HCT116 (cell line): ENCODE data around the gene DCTN5. TPM values are rescaled to one million over a fixed set of nuclear protein-coding genes. Genes with fewer than 3 reads are reported as not detected.

ENCODE experiments used
- ATAC-seq: fragments of 200-7000 bp; cut with Tn5 transposase; 2 replicates; pipeline ENCODE4 v1.9.1; 2020; ENCODE audit warnings: mild to moderate bottlenecking, moderate library complexity
- BruUV-seq: library from RNA; stranded (reverse); fragments of 400-500 nt; replicated peaks from 2 replicates; lab custom pipeline; 2021; lab: Mats Ljungman, UMichigan
- CTCF ChIA-PET: fragments of 300-600 bp; sonication (Branson Sonifier 250); formaldehyde crosslinking; loops from one replicate; lab custom pipeline; 2021; ENCODE audit warnings: antibody characterized with exemption; lab: Charles Lee
- POLR2A ChIA-PET: fragments of 300-600, 350-600 bp; sonication (Branson Sonifier 250); formaldehyde crosslinking; loops from one replicate; lab custom pipeline; 2021; ENCODE audit warnings: antibody characterized with exemption; lab: Charles Lee
- RAD21 ChIA-PET, 2 experiments: fragments of 300-600 bp; sonication (Branson Sonifier 250); formaldehyde crosslinking; loops; one replicate each; lab custom pipeline; 2023; ENCODE audit warnings: low total read pairs in 2 of 2; ENCODE audit not compliant: uncharacterized antibody in 2 of 2, unreplicated experiment in 2 of 2, low non-redundant PET in 1 of 2; lab: Charles Lee
- DNase-seq: peaks from one replicate; pipeline ENCODE4 v3.0.0-alpha.2; 2010; ENCODE audit warnings: low read depth, low spot score
- H2AFZ ChIP-seq: fragments of 200-600 bp; shearing (Covaris generic), sonication (generic); 2 replicates; pipeline ENCODE4 v1.6.1; 2017; ENCODE audit warnings: low read depth, mixed run types, mixed read lengths, antibody characterized with exemption, low read length; ENCODE audit not compliant: poor library complexity, severe bottlenecking
- H3K27ac ChIP-seq: 2 replicates; pipeline ENCODE4 v1.5.1; 2012; ENCODE audit warnings: low read depth, low read length
- H3K27me3 ChIP-seq: fragments of 200-600 bp; sonication (generic); 2 replicates; pipeline ENCODE4 v1.6.1; 2016; ENCODE audit warnings: mixed run types, low read length, mixed read lengths; ENCODE audit not compliant: insufficient read depth
- H3K36me3 ChIP-seq, 2 experiments: fragments of 200-500 bp in 1 of 2; fragments of 200-600 bp in 1 of 2; sonication (Bioruptor generic) in 1 of 2; sonication (generic) in 1 of 2; 2 replicates each; pipeline versions ENCODE4 v1.5.1 to v1.6.1; 2014 to 2016; ENCODE audit warnings: low read length in 2 of 2, inconsistent platforms in 1 of 2, mixed read lengths in 1 of 2, mixed run types in 1 of 2; ENCODE audit not compliant: insufficient read depth in 2 of 2, control insufficient read depth in 1 of 2
- H3K4me1 ChIP-seq, 2 experiments: fragments of 200-600 bp in 1 of 2; sonication (generic) in 1 of 2; 2 replicates each; pipeline versions ENCODE4 v1.5.1 to v1.6.1; 2012 to 2017; ENCODE audit warnings: low read length in 2 of 2, inconsistent platforms in 1 of 2, mild to moderate bottlenecking in 1 of 2, mixed read lengths in 1 of 2, mixed run types in 1 of 2, moderate library complexity in 1 of 2; ENCODE audit not compliant: insufficient read depth in 2 of 2, control insufficient read depth in 1 of 2
- H3K4me2 ChIP-seq: fragments of 200-600 bp; sonication (generic); 2 replicates; pipeline ENCODE4 v1.6.1; 2017; ENCODE audit warnings: mixed run types, low read length, mixed read lengths
- H3K4me3 ChIP-seq, 2 experiments: fragments of 200-600 bp in 1 of 2; sonication (generic) in 1 of 2; replicated peaks in 1 of 2; 2 replicates each; pipeline ENCODE4 v1.5.1; 2011 to 2016; ENCODE audit warnings: low read length in 2 of 2, control low read depth in 1 of 2, low read depth in 1 of 2, mild to moderate bottlenecking in 1 of 2, mixed read lengths in 1 of 2, mixed run types in 1 of 2
- H3K79me2 ChIP-seq: fragments of 200-600 bp; sonication (generic); 2 replicates; pipeline ENCODE4 v1.6.1; 2017; ENCODE audit warnings: mild to moderate bottlenecking, mixed run types, low read length, moderate library complexity, mixed read lengths; ENCODE audit not compliant: insufficient read depth
- H3K9ac ChIP-seq: fragments of 200-600 bp; sonication (generic); 2 replicates; pipeline ENCODE4 v1.6.1; 2016; ENCODE audit warnings: low read length, mixed read lengths
- H3K9me2 ChIP-seq: fragments of 200-600 bp; sonication (generic), shearing (Covaris generic); 2 replicates; pipeline ENCODE4 v1.6.1; 2017; ENCODE audit warnings: mixed run types, mild to moderate bottlenecking, moderate library complexity; ENCODE audit not compliant: insufficient read depth
- H3K9me3 ChIP-seq, 2 experiments: fragments of 200-500 bp in 1 of 2; fragments of 200-600 bp in 1 of 2; sonication (Bioruptor generic) in 1 of 2; sonication (generic) in 1 of 2; 2 replicates each; pipeline ENCODE4 v1.6.1; 2014 to 2017; ENCODE audit warnings: low read length in 2 of 2, mixed read lengths in 2 of 2, inconsistent platforms in 1 of 2, low read depth in 1 of 2, mild to moderate bottlenecking in 1 of 2, mixed run types in 1 of 2, moderate library complexity in 1 of 2; ENCODE audit not compliant: control insufficient read depth in 1 of 2, insufficient read depth in 1 of 2
- H4K20me1 ChIP-seq: fragments of 200-600 bp; sonication (generic), shearing (Covaris generic); 2 replicates; pipeline ENCODE4 v1.6.1; 2017; ENCODE audit warnings: mixed run types, mild to moderate bottlenecking, moderate library complexity; ENCODE audit not compliant: insufficient read depth
- CEBPB ChIP-seq: IDR thresholded peaks from 2 replicates; pipeline ENCODE4 v1.6.1; 2012; ENCODE audit warnings: low read depth
- EGR1 ChIP-seq: IDR thresholded peaks from 2 replicates; pipeline ENCODE4 v1.6.1; 2012; ENCODE audit warnings: low read depth
- ELF1 ChIP-seq: IDR thresholded peaks from 2 replicates; pipeline ENCODE4 v1.6.1; 2012; ENCODE audit warnings: low read depth, borderline replicate concordance
- EZH2 ChIP-seq: fragments of 200-600 bp; sonication (generic); IDR thresholded peaks from 2 replicates; pipeline ENCODE4 v1.6.1; 2017; ENCODE audit warnings: antibody characterized with exemption, mixed run types
- EZH2phosphoT487 ChIP-seq: fragments of 200-600 bp; IDR thresholded peaks from 2 replicates; pipeline ENCODE4 v1.6.1; 2018; ENCODE audit warnings: antibody characterized with exemption, borderline replicate concordance
- FOSL1 ChIP-seq: IDR thresholded peaks from 2 replicates; pipeline ENCODE4 v1.6.1; 2012; ENCODE audit warnings: low read depth
- MAX ChIP-seq: IDR thresholded peaks from 2 replicates; pipeline ENCODE4 v1.6.1; 2012
- POLR2A ChIP-seq: IDR thresholded peaks from 2 replicates; pipeline ENCODE4 v1.7.0; 2011; ENCODE audit warnings: borderline replicate concordance; ENCODE audit not compliant: insufficient read depth, insufficient read length; ENCODE audit errors: extremely low read depth
- RAD21 ChIP-seq: IDR thresholded peaks from 2 replicates; pipeline ENCODE4 v1.6.1; 2012; ENCODE audit warnings: low read depth, mild to moderate bottlenecking
- REST ChIP-seq: IDR thresholded peaks from 2 replicates; pipeline ENCODE4 v1.6.1; 2012; ENCODE audit warnings: low read depth
- SIN3A ChIP-seq: IDR thresholded peaks from 2 replicates; pipeline ENCODE4 v1.6.1; 2012; ENCODE audit warnings: low read depth
- SP1 ChIP-seq: IDR thresholded peaks from 2 replicates; pipeline ENCODE4 v1.6.1; 2012; ENCODE audit warnings: low read depth
- SRF ChIP-seq: IDR thresholded peaks from 2 replicates; pipeline ENCODE4 v1.6.1; 2012; ENCODE audit warnings: low read depth
- YY1 ChIP-seq: IDR thresholded peaks from 2 replicates; pipeline ENCODE4 v1.6.1; 2011; ENCODE audit warnings: low read length, low read depth, moderate library complexity, mild to moderate bottlenecking; ENCODE audit not compliant: insufficient replicate concordance; ENCODE audit errors: extremely low read depth
- ZFX ChIP-seq: fragments of 450-650 bp; IDR thresholded peaks from 2 replicates; pipeline ENCODE4 v1.6.1; 2017
- ZNF274 ChIP-seq: fragments of 200-500 bp; sonication (Bioruptor generic); IDR thresholded peaks from 2 replicates; pipeline ENCODE4 v1.6.1; 2014; ENCODE audit warnings: mild to moderate bottlenecking, low read depth, low read length, inconsistent platforms
- intact Hi-C: fragments of 100-400 bp; cut with micrococcal nuclease; formaldehyde crosslinking; loops from 2 replicates; pipeline ENCODE4 v1.10.0; 2022
- total RNA-seq: library from RNA; stranded (reverse); gene quantifications from one replicate; pipeline ENCODE4 v1.2.1, GENCODE V29; 2021; ENCODE audit not compliant: unreplicated experiment
- TF ChIP-seq, protein P1 (sequence below): IDR thresholded peaks from 2 replicates; pipeline ENCODE4 v1.6.1; 2012
- TF ChIP-seq, protein P2 (sequence below), 3 experiments: fragments of 200-600 bp in 1 of 3; sonication (generic) in 1 of 3; IDR thresholded peaks in 2 of 3; conservative IDR thresholded peaks in 1 of 3; 2 replicates each; pipeline ENCODE4 v1.5.1; 2012 to 2017; ENCODE audit warnings: low read depth in 2 of 3, low read length in 2 of 3, antibody characterized with exemption in 1 of 3, borderline replicate concordance in 1 of 3, control low read depth in 1 of 3, mild to moderate bottlenecking in 1 of 3, mixed read lengths in 1 of 3, mixed run types in 1 of 3, moderate library complexity in 1 of 3; ENCODE audit not compliant: insufficient read depth in 1 of 3

DCTN5 gene
- total RNA-seq, 1 experiment from 2014 or later, result 42.9 TPM

- ChIA-PET CTCF (no interaction called here), POLR2A (no interaction called here), RAD21 (no interaction called here)
- peaks cover 7 to 21% of the 10 kb centered on the region in 2 experiments; a peak in 3 of 4 replicates for H3K4me1 ChIP-seq
- no peak overlapping the region for H2AFZ ChIP-seq
- H3K9ac ChIP-seq, result peak overlapping the region; percentile 88
- H3K9me2 ChIP-seq, result no peaks in the 10 kb centered on the region
- intact Hi-C loops, result loop anchor here (5.0 kb wide), 2 partner anchors 337 to 357 kb away; no protein-coding TSS in a partner anchor
- peak overlapping the region; percentile 92 for H3K4me2 ChIP-seq
- TF ChIP-seq ELF1, result no peak
- no peak for TF ChIP-seq ZFX
- TF ChIP-seq REST, result no peak
- no peak for TF ChIP-seq RAD21
- TF ChIP-seq EZH2, result no peak
- TF ChIP-seq, protein P1, sequence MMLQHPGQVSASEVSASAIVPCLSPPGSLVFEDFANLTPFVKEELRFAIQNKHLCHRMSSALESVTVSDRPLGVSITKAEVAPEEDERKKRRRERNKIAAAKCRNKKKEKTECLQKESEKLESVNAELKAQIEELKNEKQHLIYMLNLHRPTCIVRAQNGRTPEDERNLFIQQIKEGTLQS, result no peak
- no peak for TF ChIP-seq FOSL1
- TF ChIP-seq EGR1, result no peak
- no peak for TF ChIP-seq CEBPB
- no peak for TF ChIP-seq SIN3A
- no peak for TF ChIP-seq POLR2A
- TF ChIP-seq, protein P2, sequence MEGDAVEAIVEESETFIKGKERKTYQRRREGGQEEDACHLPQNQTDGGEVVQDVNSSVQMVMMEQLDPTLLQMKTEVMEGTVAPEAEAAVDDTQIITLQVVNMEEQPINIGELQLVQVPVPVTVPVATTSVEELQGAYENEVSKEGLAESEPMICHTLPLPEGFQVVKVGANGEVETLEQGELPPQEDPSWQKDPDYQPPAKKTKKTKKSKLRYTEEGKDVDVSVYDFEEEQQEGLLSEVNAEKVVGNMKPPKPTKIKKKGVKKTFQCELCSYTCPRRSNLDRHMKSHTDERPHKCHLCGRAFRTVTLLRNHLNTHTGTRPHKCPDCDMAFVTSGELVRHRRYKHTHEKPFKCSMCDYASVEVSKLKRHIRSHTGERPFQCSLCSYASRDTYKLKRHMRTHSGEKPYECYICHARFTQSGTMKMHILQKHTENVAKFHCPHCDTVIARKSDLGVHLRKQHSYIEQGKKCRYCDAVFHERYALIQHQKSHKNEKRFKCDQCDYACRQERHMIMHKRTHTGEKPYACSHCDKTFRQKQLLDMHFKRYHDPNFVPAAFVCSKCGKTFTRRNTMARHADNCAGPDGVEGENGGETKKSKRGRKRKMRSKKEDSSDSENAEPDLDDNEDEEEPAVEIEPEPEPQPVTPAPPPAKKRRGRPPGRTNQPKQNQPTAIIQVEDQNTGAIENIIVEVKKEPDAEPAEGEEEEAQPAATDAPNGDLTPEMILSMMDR (IDR thresholded peaks at IDR 0.05 in 2 of 3, conservative IDR thresholded peaks at IDR 0.05 in 1 of 3; ENCODE audit: borderline replicate concordance in 1 of 3, insufficient read depth in 1 of 3, low read depth in 2 of 3, low read length in 2 of 3), result no peak
- no peak for TF ChIP-seq MAX
- TF ChIP-seq SP1, result no peak
- TF ChIP-seq EZH2phosphoT487, result no peak
- TF ChIP-seq SRF, result no peak
- no peak for TF ChIP-seq ZNF274
- TF ChIP-seq YY1, result no peak
- ATAC-seq, result no peak
- no peak for DNase-seq
- H3K27me3 ChIP-seq, result no peaks in the 10 kb centered on the region
- H3K27ac ChIP-seq, result peak overlapping the region; percentile 61
- no TSS peak for BruUV-seq
- peaks cover 6% of the 10 kb centered on the region; the same call in 1 of the 2 replicates for H4K20me1 ChIP-seq
- peaks cover 35 to 40% of the 10 kb centered on the region in 2 experiments for H3K36me3 ChIP-seq
- H3K4me3 ChIP-seq, result peak overlapping the region; percentile 96 to 99
- H3K9me3 ChIP-seq, result no peaks in the 10 kb centered on the region
- H3K79me2 ChIP-seq, result peaks cover 61% of the 10 kb centered on the region
These were observed 38.7 kb downstream of the DCTN5 start for GRCh38 chr16:23679986-23680336.
